Coronary artery (tissue), 2 donors: ENCODE measurements around the gene AGBL1.

Experiments used
- DNase-seq: peaks from one replicate; pipeline ENCODE4 v3.0.0-alpha.2; 2017; ENCODE audit warnings: low spot score
- H3K27ac ChIP-seq, 2 donors: fragments of 200-600 bp; sonication (generic); one replicate each; pipeline ENCODE4 v1.5.1; 2016 to 2019
- H3K4me3 ChIP-seq: fragments of 200-600 bp; sonication (generic); 2 replicates; pipeline ENCODE4 v1.5.1; 2016; ENCODE audit warnings: mild to moderate bottlenecking, moderate library complexity
- CTCF ChIP-seq: fragments of 200-600 bp; sonication (generic); IDR thresholded peaks from one replicate; pipeline ENCODE4 v1.5.1; 2019; ENCODE audit warnings: antibody characterized with exemption

Gene AGBL1

GRCh38 chr15:86935841-86936240 is 856.2 kb downstream of the AGBL1 start:
- no peak overlapping the region for H3K27ac ChIP-seq
- no peak for DNase-seq
- no peak overlapping the region for H3K4me3 ChIP-seq
- no peak for TF ChIP-seq CTCF

- Histone ChIP-seq H3K4me3 (no peak overlapping the region), H3K27ac (no peak overlapping the region)
- TF ChIP-seq CTCF = no peak
- DNase-seq = no peak
These were observed 862.6 kb downstream of the AGBL1 start for GRCh38 chr15:86942285-86942684.

GRCh38 chr15:86948719-86949118 is 869.0 kb downstream of the AGBL1 start:
- Histone ChIP-seq H3K4me3 (no peak overlapping the region), H3K27ac (no peak overlapping the region)
- no peak for DNase-seq
- TF ChIP-seq CTCF = no peak

GRCh38 chr15:86959254-86959653 is 879.6 kb downstream of the AGBL1 start:
- Histone ChIP-seq H3K4me3 (no peak overlapping the region), H3K27ac (no peak overlapping the region)
- TF ChIP-seq CTCF = no peak
- no peak for DNase-seq

- Histone ChIP-seq H3K27ac (no peak overlapping the region), H3K4me3 (no peak overlapping the region)
- no peak for DNase-seq
- TF ChIP-seq CTCF = no peak
These were observed 882.0 kb downstream of the AGBL1 start for GRCh38 chr15:86961669-86962068.

- no peak for TF ChIP-seq CTCF
- Histone ChIP-seq H3K4me3 (no peak overlapping the region), H3K27ac (no peak overlapping the region)
- DNase-seq = no peak
These were observed 884.6 kb downstream of the AGBL1 start for GRCh38 chr15:86964271-86964670.

GRCh38 chr15:86968244-86968643 is 888.6 kb downstream of the AGBL1 start:
- no peak overlapping the region for H3K27ac ChIP-seq
- DNase-seq = no peak
- no peak overlapping the region for H3K4me3 ChIP-seq
- no peak for TF ChIP-seq CTCF
